Measurements from ENCODE around the gene NEUROD4.

Gene NEUROD4

DNA sequence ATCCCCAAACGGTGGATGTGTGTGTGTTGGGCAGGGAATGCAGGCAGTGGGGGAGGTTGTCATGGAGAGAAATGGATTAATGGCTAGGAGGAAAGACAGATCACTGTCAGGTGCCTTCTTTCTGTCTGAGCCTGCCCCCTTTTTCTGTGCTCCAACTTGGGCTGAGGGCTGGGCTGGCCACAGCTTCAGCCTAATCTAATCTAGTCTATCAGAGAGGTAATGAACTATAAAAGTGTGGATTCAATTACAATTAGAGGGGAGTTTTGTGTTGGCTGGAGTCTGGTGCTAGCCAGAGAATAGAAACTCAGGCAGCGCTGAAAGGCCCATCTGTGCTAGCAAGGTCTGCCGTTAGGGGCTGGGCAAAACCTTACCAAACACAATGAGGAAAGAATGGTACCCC lies 41.2 kb downstream of the NEUROD4 start:
- DNase-seq = no peak

DNA sequence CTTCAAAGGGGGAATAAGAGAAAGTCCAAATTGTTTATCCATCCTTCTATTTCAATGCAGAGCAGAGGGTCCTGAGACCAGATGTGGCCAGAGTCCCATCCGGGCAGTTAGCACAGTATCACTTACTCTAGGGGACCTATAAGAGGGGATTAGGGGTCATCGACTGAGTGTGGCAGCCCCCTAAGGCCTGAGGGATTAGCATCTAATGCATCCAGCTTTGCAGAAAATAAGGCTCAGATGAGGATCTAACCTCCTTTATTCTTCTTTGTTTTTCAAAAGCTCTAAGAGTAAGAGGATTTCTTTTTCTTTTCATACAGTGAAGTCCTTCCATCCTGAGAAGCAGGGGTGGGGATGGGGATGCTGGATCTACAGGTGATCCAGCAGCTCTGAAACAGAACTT lies 43.5 kb downstream of the NEUROD4 start:
- no peak for DNase-seq

- DNase-seq = no peak
Observed at GRCh38 chr12:55065535-55065934, 45.8 kb downstream of the NEUROD4 start.

- DNase-seq = no peak
Observed at GRCh38 chr12:55067701-55068100, 47.9 kb downstream of the NEUROD4 start.

GRCh38 chr12:55068416-55069010 lies 48.7 kb downstream of the NEUROD4 start:
- DNase-seq = peak in 1 of 2 donors; percentile 18

DNA sequence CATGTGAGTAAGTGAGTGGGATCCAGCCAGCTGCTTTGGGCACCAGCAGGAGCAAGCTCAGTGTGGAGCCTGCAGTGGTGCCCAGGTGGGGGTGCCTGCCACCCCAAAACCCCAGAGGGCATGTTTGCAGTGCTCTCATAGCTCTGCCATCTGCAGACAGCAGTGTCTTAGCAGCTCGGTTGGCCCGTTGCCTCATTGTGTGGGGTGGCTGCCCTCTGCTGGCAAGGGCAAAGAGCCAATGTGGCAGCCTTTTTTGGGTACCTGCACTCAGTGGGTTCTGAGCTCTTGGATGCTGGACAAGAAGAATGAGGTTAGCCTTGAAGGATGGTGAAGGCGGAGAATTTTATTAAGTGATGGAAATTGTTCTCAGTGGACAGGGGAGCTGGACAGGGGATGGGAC lies 52.3 kb downstream of the NEUROD4 start:
- DNase-seq = peak; percentile 8 to 21

GRCh38 chr12:55073043-55074022 lies 53.6 kb downstream of the NEUROD4 start:
- DNase-seq = peak; percentile 58 to 73

GRCh38 chr12:55074806-55075205 lies 55.0 kb downstream of the NEUROD4 start:
- no peak for DNase-seq
